Heart left ventricle (tissue), 13 donors: Measurements from ENCODE around the gene HPSE2.

ENCODE experiments used
- CTCF ChIP-seq, 12 donors: fragments of 200-600 bp; sonication (generic) in 4 of 12; IDR thresholded peaks; one replicate each; pipeline versions ENCODE4 v1.5.0 to v1.8.0; 2018 to 2022; ENCODE audit warnings: antibody characterized with exemption in 12 of 12, mild to moderate bottlenecking in 5 of 12
- POLR2A ChIP-seq, 2 donors: fragments of 450-650 bp; IDR thresholded peaks; one replicate each; pipeline ENCODE4 v1.6.1; 2017; ENCODE audit warnings: antibody characterized with exemption in 2 of 2, mild to moderate bottlenecking in 2 of 2, moderate library complexity in 2 of 2
- donor health status: ischemic (EF 13 %, LVEDD 7.1; RV severe dilation, severe dysfunction).
- donor health status: DM: no; HTN: yes; CAD: no.
- donor health status: DM: no; HTN: no; CAD: no.
- donor health status: ischemic (EF 25% LVEDD 6.9; RV normal size, moderate dysfunction).
- donor health status: ischemic (EF 25% LVEDD 5.7; RV mildly dilated, moderate dysfunction).
- donor health status: ischemic (EF 35%, LVEDD 5.7; RV mildly dilated, moderate dysfunction).
- donor health status: nonischemic (EF 11% LVEDD 7.7; RV severe dilation, severe dysfunction).
- donor health status: DM: yes; HTN: yes; CAD: no.
- donor health status: PGD.
- donor health status: ischemic (EF 29% LVEDD 5.4; RV normal size, mild dysfunction).
- donor health status: nonischemic (EF 23%, LVEDD 6.1; RV moderate dilation, normal function).

GRCh38 chr10:98411166-98411565 lies 824.5 kb downstream of the HPSE2 start:
- TF ChIP-seq POLR2A (IDR thresholded peaks at IDR 0.05) (no peak), CTCF (IDR thresholded peaks at IDR 0.05) (no peak)
